HepG2 (cell line): ENCODE data around the gene SCT. TPM values are rescaled to one million over a fixed set of nuclear protein-coding genes. Genes with fewer than 3 reads are reported as not detected.

ENCODE experiments used
- ATAC-seq: fragments of 200-7000 bp; cut with Tn5 transposase; 3 replicates; pipeline ENCODE4 v1.9.1; 2020; ENCODE audit warnings: mild to moderate bottlenecking, moderate library complexity
- BruUV-seq: library from RNA; stranded (reverse); fragments of 400-500 nt; replicated peaks from 2 replicates; lab custom pipeline; 2021; lab: Mats Ljungman, UMichigan
- CTCF ChIA-PET: fragments of 300-600 bp; formaldehyde crosslinking; extraction: SDS; loops from one replicate; lab custom pipeline; 2021; ENCODE audit warnings: low total read pairs, inconsistent platforms, low intra/inter-chr PET ratio; lab: Yijun Ruan, JAX
- POLR2A ChIA-PET: fragments of 350-600 bp; sonication (Branson Sonifier 250); formaldehyde crosslinking; loops from one replicate; lab custom pipeline; 2020; ENCODE audit warnings: antibody characterized with exemption, inconsistent platforms; lab: Yijun Ruan, JAX
- DNase-seq: peaks from one replicate; pipeline ENCODE4 v3.0.0-alpha.2; 2015; ENCODE audit warnings: low spot score
- FAIRE-seq: peaks from 3 replicates; lab custom pipeline; 2011; peaks lifted over from hg19 to GRCh38; lab: Jason Lieb, UNC
- H2AFZ ChIP-seq: one replicate; pipeline ENCODE4 v1.6.1; 2011; ENCODE audit warnings: low read length, inconsistent platforms
- H3K27ac ChIP-seq: fragments of 300-600 bp; 3 replicates; pipeline ENCODE4 v1.8.0; 2011; ENCODE audit warnings: mixed run types, mild to moderate bottlenecking, mixed read lengths, low read length, inconsistent platforms; ENCODE audit not compliant: insufficient read depth; ENCODE audit errors: extremely low read length
- H3K27me3 ChIP-seq, 2 experiments: fragments of 200-600 bp in 1 of 2; 2 replicates in 1 of 2; 3 replicates in 1 of 2; pipeline versions ENCODE4 v1.6.0 to v1.8.0; 2011; ENCODE audit warnings: low read length in 2 of 2, mild to moderate bottlenecking in 2 of 2, moderate library complexity in 2 of 2, inconsistent platforms in 1 of 2; ENCODE audit not compliant: insufficient read depth in 2 of 2, control insufficient read depth in 1 of 2
- H3K36me3 ChIP-seq, 2 experiments: fragments of 200-600 bp in 1 of 2; replicated peaks in 1 of 2; 2 replicates in 1 of 2; 3 replicates in 1 of 2; pipeline versions ENCODE4 v1.5.1 to v1.8.0; 2011; ENCODE audit warnings: low read length in 2 of 2, inconsistent platforms in 1 of 2; ENCODE audit not compliant: insufficient read depth in 2 of 2, control insufficient read depth in 1 of 2
- H3K4me1 ChIP-seq: 2 replicates; pipeline ENCODE4 v1.5.1; 2012; ENCODE audit warnings: low read length, inconsistent platforms; ENCODE audit not compliant: insufficient read depth
- H3K4me2 ChIP-seq: 2 replicates; pipeline ENCODE4 v1.6.0; 2011; ENCODE audit warnings: low read depth, low read length, inconsistent platforms
- H3K4me3 ChIP-seq, 3 experiments: fragments of 200-600 bp in 1 of 3; sonication (generic), shearing (Covaris generic) in 1 of 3; replicated peaks in 1 of 3; 2 replicates each; pipeline ENCODE4 v1.5.1; 2011 to 2016; ENCODE audit warnings: low read length in 3 of 3, inconsistent platforms in 2 of 3, low read depth in 2 of 3, mild to moderate bottlenecking in 2 of 3, control low read depth in 1 of 3, mixed read lengths in 1 of 3; ENCODE audit not compliant: insufficient read depth in 1 of 3
- H3K79me2 ChIP-seq: one replicate; pipeline ENCODE4 v1.6.1; 2011; ENCODE audit warnings: low read length, inconsistent platforms; ENCODE audit not compliant: insufficient read depth
- H3K9ac ChIP-seq: 2 replicates; pipeline ENCODE4 v1.6.0; 2011; ENCODE audit warnings: mild to moderate bottlenecking, low read depth, low read length, inconsistent platforms; ENCODE audit not compliant: insufficient read depth
- H3K9me3 ChIP-seq: 2 replicates; pipeline ENCODE4 v1.5.1; 2012; ENCODE audit warnings: mild to moderate bottlenecking, low read length
- H4K20me1 ChIP-seq: 2 replicates; pipeline ENCODE4 v1.6.0; 2011; ENCODE audit warnings: inconsistent platforms, mild to moderate bottlenecking, low read length, moderate library complexity; ENCODE audit not compliant: insufficient read depth
- AGO2 ChIP-seq: fragments of 200-400 bp; formaldehyde crosslinking; optimal IDR thresholded peaks from 2 replicates; pipeline ENCODE3; 2017; ENCODE audit warnings: mild to moderate bottlenecking, low read depth, low read length, moderate library complexity
- NFYC ChIP-seq: IDR thresholded peaks from 2 replicates; pipeline ENCODE4 v1.6.1; 2016; ENCODE audit warnings: missing genetic modification reagents, missing compliant biosample characterization
- PAX8 ChIP-seq: sonication (generic); formaldehyde crosslinking; IDR thresholded peaks from 2 replicates; pipeline ENCODE4 v1.8.0; 2022; ENCODE audit warnings: mild to moderate bottlenecking, missing genetic modification reagents, borderline replicate concordance
- ZNF572 ChIP-seq: sonication (generic); formaldehyde crosslinking; IDR thresholded peaks from 2 replicates; pipeline ENCODE4 v1.5.1; 2020; ENCODE audit warnings: mild to moderate bottlenecking, missing genetic modification reagents
- ZNF792 ChIP-seq: IDR thresholded peaks from 2 replicates; pipeline ENCODE4 v1.6.1; 2016
- WGBS: methylation state at CpG from one replicate; pipeline ENCODE4 v1.1.6; 2017; ENCODE audit warnings: low lambda C conversion rate; 5-methylcytosine and 5-hydroxymethylcytosine counted together
- in situ Hi-C: cut with HindIII; loops from 2 replicates; pipeline ENCODE4 v1.10.0; 2017; ENCODE audit warnings: low pct_unique_long_range_greater_than_20kb; ENCODE audit not compliant: extremely low pct_ligation_motif_present
- intact Hi-C: fragments of 100-400 bp; cut with micrococcal nuclease; formaldehyde crosslinking; loops from one replicate; pipeline ENCODE4 v1.10.0; 2022; ENCODE audit not compliant: unreplicated experiment
- polyA plus RNA-seq, 8 experiments: library from polyadenylated mRNA; depleted of rRNA in 3 of 8; stranded (reverse) in 7 of 8; unstranded in 1 of 8; fragments of >200 nt; fragmentation: Illumina TruSeq in 4 of 8; extraction: Trizol in 4 of 8; gene quantifications; 2 replicates each; pipeline versions ENCODE4 v1.2.1 to v1.2.3, GENCODE V29; 2011 to 2016; ENCODE audit warnings: low read depth in 4 of 8, missing spikeins in 1 of 8, mixed read lengths in 1 of 8; ENCODE audit not compliant: insufficient read depth in 1 of 8
- total RNA-seq, 5 experiments: library from RNA; depleted of rRNA; stranded (reverse); fragments of >200 nt; fragmentation: Illumina TruSeq; extraction: Trizol; gene quantifications; 2 replicates each; pipeline ENCODE4 v1.2.3, GENCODE V29; 2016; ENCODE audit warnings: low read depth in 1 of 5
- TF ChIP-seq, protein P1 (sequence below): sonication (generic); formaldehyde crosslinking; IDR thresholded peaks from 2 replicates; pipeline ENCODE4 v1.4.0; 2020; ENCODE audit warnings: missing genetic modification reagents

The SCT gene
- total and polyA plus RNA-seq, 2 of the 13 experiments (the other 11 are each of a cell fraction or from before 2014, with no cell fraction given): not detected

DNA sequence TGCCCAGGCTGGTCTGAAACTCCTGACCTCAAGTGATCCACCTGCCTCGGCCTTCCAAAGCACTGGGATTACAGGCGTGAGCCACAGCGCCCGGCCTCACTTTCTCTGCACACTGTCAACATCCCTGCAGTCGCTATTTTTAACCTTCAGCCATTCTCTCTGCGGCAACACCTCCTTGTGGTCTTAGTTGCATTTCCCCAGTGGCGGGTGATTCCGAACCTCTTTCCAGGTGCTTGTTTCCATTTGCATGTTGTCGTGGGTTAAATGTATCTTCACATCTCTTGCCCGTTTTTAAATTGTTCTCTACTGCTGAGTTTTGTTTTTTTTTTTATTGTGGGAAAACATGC lies 2.2 kb upstream of the SCT start:
- H4K20me1 ChIP-seq: peaks cover 17% of the 10 kb centered on the region; the same call in 1 of the 2 replicates
- ATAC-seq (no peak), DNase-seq (no peak), FAIRE-seq (no peak)
- TF ChIP-seq NFYC: no peak
- TF ChIP-seq, protein P1, sequence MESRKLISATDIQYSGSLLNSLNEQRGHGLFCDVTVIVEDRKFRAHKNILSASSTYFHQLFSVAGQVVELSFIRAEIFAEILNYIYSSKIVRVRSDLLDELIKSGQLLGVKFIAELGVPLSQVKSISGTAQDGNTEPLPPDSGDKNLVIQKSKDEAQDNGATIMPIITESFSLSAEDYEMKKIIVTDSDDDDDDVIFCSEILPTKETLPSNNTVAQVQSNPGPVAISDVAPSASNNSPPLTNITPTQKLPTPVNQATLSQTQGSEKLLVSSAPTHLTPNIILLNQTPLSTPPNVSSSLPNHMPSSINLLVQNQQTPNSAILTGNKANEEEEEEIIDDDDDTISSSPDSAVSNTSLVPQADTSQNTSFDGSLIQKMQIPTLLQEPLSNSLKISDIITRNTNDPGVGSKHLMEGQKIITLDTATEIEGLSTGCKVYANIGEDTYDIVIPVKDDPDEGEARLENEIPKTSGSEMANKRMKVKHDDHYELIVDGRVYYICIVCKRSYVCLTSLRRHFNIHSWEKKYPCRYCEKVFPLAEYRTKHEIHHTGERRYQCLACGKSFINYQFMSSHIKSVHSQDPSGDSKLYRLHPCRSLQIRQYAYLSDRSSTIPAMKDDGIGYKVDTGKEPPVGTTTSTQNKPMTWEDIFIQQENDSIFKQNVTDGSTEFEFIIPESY (CRISPR knock-in tag): peak; percentile 86
- H3K4me3 ChIP-seq: no peak overlapping the region
- H3K36me3 ChIP-seq: peaks cover 0 to 4% of the 10 kb centered on the region in 2 experiments; a peak in 3 of 5 replicates
- H3K4me1 ChIP-seq: peaks cover 21% of the 10 kb centered on the region
- ChIA-PET POLR2A (no interaction called here), CTCF (no interaction called here)
- H2AFZ ChIP-seq: no peak overlapping the region
- 90% methylated on average over 10 of the region's 10 CpGs for WGBS
- no TSS peak for BruUV-seq
- no peak overlapping the region for H3K9ac ChIP-seq
- no peak overlapping the region for H3K27ac ChIP-seq
- no peak overlapping the region for H3K4me2 ChIP-seq
- H3K9me3 ChIP-seq: no peaks in the 10 kb centered on the region
- no peaks in the 10 kb centered on the region for H3K79me2 ChIP-seq
- no peaks in the 10 kb centered on the region for H3K27me3 ChIP-seq
- intact Hi-C loops (no loop called here), in situ Hi-C loops (loop anchor here (10.0 kb wide), 1 partner anchor 74 kb away; no protein-coding TSS in a partner anchor)

DNA sequence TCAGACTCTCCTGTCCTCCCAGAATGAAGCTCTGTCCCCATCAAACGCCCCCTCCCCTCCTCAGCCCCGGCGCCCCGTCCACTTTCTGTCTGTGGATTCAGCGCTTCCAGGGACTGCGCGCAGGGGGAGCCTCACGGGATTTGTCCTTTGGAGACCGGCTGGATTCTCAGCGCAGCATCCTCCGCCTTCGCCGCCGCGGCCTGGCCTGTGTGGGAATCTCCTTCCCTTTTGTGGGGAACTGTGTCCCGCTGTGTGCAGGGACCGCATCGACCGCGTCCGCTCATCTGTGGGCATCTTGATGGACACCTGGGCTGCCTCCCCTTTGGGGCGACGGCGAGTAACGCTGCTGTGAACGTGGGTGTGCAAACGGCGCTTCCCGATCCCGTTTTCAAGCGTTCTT lies 1.1 kb upstream of the SCT start:
- Histone ChIP-seq H3K27ac (no peak overlapping the region), H3K4me3 (no peak overlapping the region), H3K9ac (no peak overlapping the region), H3K4me2 (no peak overlapping the region), H2AFZ (no peak overlapping the region), H4K20me1 (peaks cover 18% of the 10 kb centered on the region; the same call in 1 of the 2 replicates), H3K4me1 (peaks cover 31% of the 10 kb centered on the region), H3K79me2 (no peaks in the 10 kb centered on the region), H3K9me3 (no peaks in the 10 kb centered on the region), H3K27me3 (no peaks in the 10 kb centered on the region), H3K36me3 (peaks cover 0 to 4% of the 10 kb centered on the region in 2 experiments; a peak in 3 of 5 replicates)
- in situ Hi-C loops (loop anchor here (10.0 kb wide), 1 partner anchor 73 kb away; no protein-coding TSS in a partner anchor), intact Hi-C loops (no loop called here)
- DNase-seq (no peak), ATAC-seq (no peak), FAIRE-seq (no peak)
- ChIA-PET POLR2A (no interaction called here), CTCF (no interaction called here)
- TF ChIP-seq AGO2 (peak; percentile 48), ZNF792 (no peak), ZNF572 (CRISPR knock-in tag) (no peak), PAX8 (CRISPR knock-in tag) (no peak)
- 96% methylated on average over 31 of the region's 31 CpGs for WGBS
- no TSS peak for BruUV-seq
